Effector memory CD8-positive, alpha-beta T cell (primary cell): ENCODE results near the gene ZNF609.

Source experiments
- ATAC-seq: fragments of 150-1000 bp; cut with Tn5 transposase; replicated peaks from 2 replicates; pipeline ENCODE4 v1.10.0; 2021; ENCODE audit warnings: mild to moderate bottlenecking, moderate library complexity
- DNase-seq, 3 experiments: peaks; one replicate each; pipeline ENCODE4 v3.0.0; 2021
- H3K27ac Mint-ChIP-seq, 2 donors: one replicate each; pipeline ENCODE4 v1.8.0; 2022; ENCODE audit warnings: mild to moderate bottlenecking in 2 of 2, mixed read lengths in 2 of 2, moderate library complexity in 2 of 2
- H3K27me3 Mint-ChIP-seq, 2 donors: one replicate each; pipeline ENCODE4 v1.8.0; 2022; ENCODE audit warnings: mixed read lengths in 2 of 2
- H3K36me3 Mint-ChIP-seq: one replicate; pipeline ENCODE4 v1.8.0; 2022; ENCODE audit warnings: mild to moderate bottlenecking, moderate library complexity, mixed read lengths; ENCODE audit not compliant: insufficient read depth
- H3K4me1 Mint-ChIP-seq, 2 donors: one replicate each; pipeline ENCODE4 v1.8.0; 2022; ENCODE audit warnings: low read depth in 2 of 2, mixed read lengths in 2 of 2
- H3K4me3 Mint-ChIP-seq, 2 donors: one replicate each; pipeline ENCODE4 v1.8.0; 2022; ENCODE audit warnings: mild to moderate bottlenecking in 2 of 2, mixed read lengths in 2 of 2, moderate library complexity in 2 of 2
- H3K9me3 Mint-ChIP-seq, 2 donors: one replicate each; pipeline ENCODE4 v1.8.0; 2022; ENCODE audit warnings: mixed read lengths in 2 of 2

The ZNF609 gene

GRCh38 chr15:64500695-64501395 lies 40.5 kb downstream of the ZNF609 start:
- no peaks in the 10 kb centered on the region for H3K9me3 Mint-ChIP-seq
- peaks cover 10% of the 10 kb centered on the region for H3K36me3 Mint-ChIP-seq
- H3K27ac Mint-ChIP-seq, result peak overlapping the region; percentile 55 to 84
- no peak for DNase-seq
- H3K4me1 Mint-ChIP-seq, result peaks cover 41 to 76% of the 10 kb centered on the region in 2 donors
- ATAC-seq, result no peak
- H3K4me3 Mint-ChIP-seq, result no peak overlapping the region
- no peaks in the 10 kb centered on the region for H3K27me3 Mint-ChIP-seq

- Mint-ChIP-seq H3K4me3 (no peak overlapping the region), H3K9me3 (no peaks in the 10 kb centered on the region), H3K27me3 (no peaks in the 10 kb centered on the region), H3K4me1 (peaks cover 41 to 73% of the 10 kb centered on the region in 2 donors), H3K27ac (peak overlapping the region; percentile 55 to 84), H3K36me3 (peaks cover 9% of the 10 kb centered on the region)
- DNase-seq (no peak), ATAC-seq (no peak)
These were observed 41.0 kb downstream of the ZNF609 start for GRCh38 chr15:64501396-64501715.

DNA sequence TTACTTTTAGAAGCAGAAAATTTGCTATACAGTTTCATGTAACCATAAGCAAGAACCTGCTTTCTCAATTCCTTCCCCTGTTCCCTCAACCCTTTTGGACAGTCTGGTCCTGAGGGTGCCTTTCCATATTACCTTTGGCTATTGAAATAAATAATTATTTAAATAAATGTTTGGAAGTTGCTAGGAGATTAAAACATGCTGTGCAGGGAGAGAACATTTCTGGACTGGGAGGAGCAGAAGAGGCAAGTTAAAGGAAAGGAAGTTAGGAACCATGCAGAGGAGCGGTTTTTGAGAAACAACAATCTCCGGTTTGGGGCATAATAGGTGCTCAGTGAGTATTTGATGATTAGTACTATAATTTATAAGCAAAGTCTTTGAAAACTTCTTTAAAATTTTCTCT lies 41.8 kb downstream of the ZNF609 start:
- DNase-seq, result no peak
- ATAC-seq, result no peak
- Mint-ChIP-seq H3K27ac (peak overlapping the region; percentile 84 to 88), H3K27me3 (no peaks in the 10 kb centered on the region), H3K4me3 (peak overlapping the region; percentile 14 to 54), H3K9me3 (no peaks in the 10 kb centered on the region), H3K36me3 (peaks cover 14% of the 10 kb centered on the region), H3K4me1 (peaks cover 46 to 75% of the 10 kb centered on the region in 2 donors)

DNA sequence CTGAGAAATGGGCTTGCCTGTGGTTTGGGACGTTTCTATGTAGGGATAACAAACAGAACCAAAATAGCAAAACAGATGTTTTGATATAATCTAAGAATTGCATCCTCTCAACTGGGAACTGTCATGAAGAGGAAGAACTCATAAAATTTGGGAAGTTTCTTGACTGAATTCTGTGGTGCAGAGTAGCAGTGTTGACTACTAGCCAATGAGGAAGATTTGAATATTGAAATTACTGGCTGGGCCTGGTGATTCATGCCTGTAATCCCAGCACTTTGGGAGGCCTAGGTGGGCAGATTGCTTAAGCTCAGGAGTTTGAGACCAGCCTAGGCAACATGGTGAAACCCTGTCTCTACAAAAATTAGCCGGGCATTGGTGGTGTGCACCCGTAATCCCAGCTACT lies 42.2 kb downstream of the ZNF609 start:
- Mint-ChIP-seq H3K27me3 (no peaks in the 10 kb centered on the region), H3K36me3 (peaks cover 14% of the 10 kb centered on the region), H3K27ac (peak overlapping the region; percentile 84 to 88), H3K4me1 (peaks cover 50 to 76% of the 10 kb centered on the region in 2 donors), H3K4me3 (peak overlapping the region; percentile 14 to 54), H3K9me3 (no peaks in the 10 kb centered on the region)
- ATAC-seq (no peak), DNase-seq (no peak)

GRCh38 chr15:64503197-64503596 lies 42.8 kb downstream of the ZNF609 start:
- H3K27ac Mint-ChIP-seq, result peak overlapping the region; percentile 84 to 88
- ATAC-seq (peak; percentile 26), DNase-seq (no peak)
- H3K4me1 Mint-ChIP-seq, result peaks cover 54 to 81% of the 10 kb centered on the region in 2 donors
- H3K9me3 Mint-ChIP-seq, result no peaks in the 10 kb centered on the region
- H3K4me3 Mint-ChIP-seq, result peak overlapping the region; percentile 54
- no peaks in the 10 kb centered on the region for H3K27me3 Mint-ChIP-seq
- peaks cover 14% of the 10 kb centered on the region for H3K36me3 Mint-ChIP-seq

GRCh38 chr15:64503640-64504039 lies 43.3 kb downstream of the ZNF609 start:
- Mint-ChIP-seq H3K4me1 (peaks cover 53 to 78% of the 10 kb centered on the region in 2 donors), H3K27me3 (no peaks in the 10 kb centered on the region), H3K36me3 (peaks cover 14% of the 10 kb centered on the region), H3K27ac (peak overlapping the region; percentile 84 to 88), H3K9me3 (no peaks in the 10 kb centered on the region), H3K4me3 (peak overlapping the region; percentile 54)
- DNase-seq (no peak), ATAC-seq (peak; percentile 45)

DNA sequence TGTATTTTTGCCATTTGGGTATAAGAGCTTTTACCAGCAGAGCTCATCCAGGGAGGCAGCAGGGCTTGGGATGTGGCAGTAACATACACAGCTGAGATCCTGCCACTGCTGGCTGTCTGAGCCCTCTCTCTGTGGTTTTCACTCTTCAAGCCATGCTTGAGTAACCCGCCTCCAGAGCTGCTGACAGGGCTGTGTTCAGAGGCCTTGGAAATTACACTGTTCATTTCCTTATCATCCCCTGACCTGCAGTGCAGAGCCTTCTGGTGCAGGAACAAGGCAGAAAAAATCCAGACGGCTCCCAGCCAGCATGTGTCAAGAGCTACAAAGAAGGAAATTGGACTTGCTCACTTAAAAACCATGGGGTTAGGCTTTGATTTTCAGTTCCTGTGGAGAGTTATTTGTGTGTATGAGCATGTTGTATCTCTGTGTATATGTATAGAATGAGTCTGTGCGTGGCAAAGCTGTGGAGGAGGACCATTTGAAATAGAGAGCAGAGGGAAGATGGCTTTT lies 47.0 kb downstream of the ZNF609 start:
- peaks cover 40 to 53% of the 10 kb centered on the region in 2 donors for H3K4me1 Mint-ChIP-seq
- peaks cover 10% of the 10 kb centered on the region for H3K36me3 Mint-ChIP-seq
- DNase-seq (no peak), ATAC-seq (peak; percentile 64)
- H3K27me3 Mint-ChIP-seq, result no peaks in the 10 kb centered on the region
- H3K27ac Mint-ChIP-seq, result no peak overlapping the region
- H3K4me3 Mint-ChIP-seq, result no peak overlapping the region
- H3K9me3 Mint-ChIP-seq, result no peaks in the 10 kb centered on the region

GRCh38 chr15:64507845-64508244 lies 47.5 kb downstream of the ZNF609 start:
- Mint-ChIP-seq H3K9me3 (no peaks in the 10 kb centered on the region), H3K27ac (peak overlapping the region in 1 of 2 donors; percentile 69), H3K4me1 (peaks cover 35 to 48% of the 10 kb centered on the region in 2 donors)

DNA sequence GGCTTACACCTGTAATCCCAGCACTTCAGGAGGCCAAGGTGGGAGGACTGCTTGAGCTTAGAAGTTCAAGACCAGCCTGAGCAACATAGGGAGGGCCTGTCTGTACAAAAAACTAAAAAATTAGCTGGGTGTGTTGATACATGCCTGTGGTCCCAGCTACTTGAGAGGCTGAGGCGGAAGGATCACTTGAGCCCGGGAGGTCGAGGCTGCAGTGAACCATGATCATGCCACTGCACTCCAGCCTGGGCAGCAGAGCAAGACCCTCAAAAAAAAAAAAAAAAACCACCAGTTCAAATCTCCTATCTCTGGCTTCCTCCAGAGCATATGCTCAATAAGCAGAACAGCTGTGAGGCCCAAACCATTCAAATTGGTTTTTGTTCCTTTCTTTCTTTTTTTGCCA lies 53.4 kb downstream of the ZNF609 start:
- Mint-ChIP-seq H3K9me3 (no peaks in the 10 kb centered on the region), H3K36me3 (peaks cover 7% of the 10 kb centered on the region), H3K27ac (peak overlapping the region in 1 of 2 donors; percentile 42), H3K4me1 (peaks cover 21 to 26% of the 10 kb centered on the region in 2 donors), H3K27me3 (no peaks in the 10 kb centered on the region), H3K4me3 (no peak overlapping the region)
- DNase-seq (no peak), ATAC-seq (no peak)

More at GRCh38 chr15:64507845-64508244, 47.5 kb downstream of the ZNF609 start:
- Mint-ChIP-seq H3K4me3 (no peak overlapping the region), H3K36me3 (peaks cover 12% of the 10 kb centered on the region), H3K27me3 (no peaks in the 10 kb centered on the region)
- DNase-seq (no peak), ATAC-seq (no peak)

- DNase-seq (no peak), ATAC-seq (no peak)
- Mint-ChIP-seq H3K9me3 (no peaks in the 10 kb centered on the region), H3K36me3 (peaks cover 4% of the 10 kb centered on the region), H3K27me3 (no peaks in the 10 kb centered on the region), H3K4me3 (no peak overlapping the region), H3K4me1 (peaks cover 17 to 32% of the 10 kb centered on the region in 2 donors), H3K27ac (peak overlapping the region in 1 of 2 donors; percentile 42)
These were observed 54.8 kb downstream of the ZNF609 start for GRCh38 chr15:64515196-64515595.

DNA sequence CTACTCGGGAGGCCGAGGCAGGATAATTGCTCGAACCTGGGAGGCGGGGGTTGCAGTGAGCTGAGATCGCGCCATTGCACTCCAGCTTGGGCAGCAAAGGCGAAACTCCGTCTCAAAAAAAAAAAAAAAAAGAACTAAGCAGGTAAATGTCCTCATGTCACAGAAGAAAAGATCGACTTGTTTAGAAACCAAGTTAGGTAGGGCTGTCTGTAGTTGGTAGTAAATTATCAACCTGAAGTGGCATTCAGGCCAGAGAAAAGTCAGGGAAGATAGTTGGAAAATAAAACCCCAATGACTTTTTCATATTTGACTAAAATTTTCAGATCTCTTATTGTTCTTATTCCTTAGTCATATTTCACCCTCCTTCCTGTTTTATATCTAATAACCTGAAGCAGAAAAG lies 55.4 kb downstream of the ZNF609 start:
- H3K4me1 Mint-ChIP-seq, result peaks cover 17 to 32% of the 10 kb centered on the region in 2 donors
- ATAC-seq (no peak), DNase-seq (no peak)
- no peak overlapping the region for H3K4me3 Mint-ChIP-seq
- H3K9me3 Mint-ChIP-seq, result no peaks in the 10 kb centered on the region
- H3K27me3 Mint-ChIP-seq, result no peaks in the 10 kb centered on the region
- H3K27ac Mint-ChIP-seq, result no peak overlapping the region
- H3K36me3 Mint-ChIP-seq, result peaks cover 4% of the 10 kb centered on the region

- no peak for DNase-seq
- no peak for ATAC-seq
- no peak overlapping the region for H3K4me3 Mint-ChIP-seq
- H3K36me3 Mint-ChIP-seq, result no peaks in the 10 kb centered on the region
- no peak overlapping the region for H3K27ac Mint-ChIP-seq
- H3K4me1 Mint-ChIP-seq, result peaks cover 19 to 38% of the 10 kb centered on the region in 2 donors
- H3K27me3 Mint-ChIP-seq, result no peaks in the 10 kb centered on the region
- H3K9me3 Mint-ChIP-seq, result no peaks in the 10 kb centered on the region
These were observed 59.5 kb downstream of the ZNF609 start for GRCh38 chr15:64519897-64520296.

DNA sequence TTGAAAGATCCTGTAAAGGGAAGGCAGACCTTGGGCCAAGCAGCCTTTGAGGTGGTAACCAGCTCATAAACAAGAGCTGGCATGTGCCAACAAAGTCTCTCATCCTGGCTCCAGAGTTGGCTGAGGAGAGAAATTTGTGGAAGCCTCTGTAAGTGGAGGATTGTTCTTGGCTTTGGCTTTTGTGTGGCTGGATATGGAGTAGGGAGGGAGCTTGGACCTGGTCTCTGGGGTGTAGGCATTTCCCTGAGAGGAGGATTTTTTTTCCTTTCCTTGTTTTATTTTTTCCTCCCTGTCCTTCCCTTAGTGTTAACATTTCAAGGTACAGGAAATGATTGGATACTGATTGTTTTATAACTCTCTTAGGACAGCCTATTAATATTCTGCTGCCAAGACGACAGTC lies 60.8 kb downstream of the ZNF609 start:
- ATAC-seq (no peak), DNase-seq (no peak)
- Mint-ChIP-seq H3K27me3 (no peaks in the 10 kb centered on the region), H3K4me3 (no peak overlapping the region), H3K4me1 (peaks cover 22 to 44% of the 10 kb centered on the region in 2 donors), H3K36me3 (no peaks in the 10 kb centered on the region), H3K9me3 (no peaks in the 10 kb centered on the region), H3K27ac (peak overlapping the region; percentile 20 to 30)

GRCh38 chr15:64521726-64522164 lies 61.4 kb downstream of the ZNF609 start:
- peak overlapping the region; percentile 20 to 47 for H3K27ac Mint-ChIP-seq
- H3K4me1 Mint-ChIP-seq, result peaks cover 22 to 44% of the 10 kb centered on the region in 2 donors

More at GRCh38 chr15:64521726-64522164, 61.4 kb downstream of the ZNF609 start:
- no peaks in the 10 kb centered on the region for H3K27me3 Mint-ChIP-seq
- no peaks in the 10 kb centered on the region for H3K9me3 Mint-ChIP-seq
- DNase-seq (no peak), ATAC-seq (no peak)
- H3K36me3 Mint-ChIP-seq, result no peaks in the 10 kb centered on the region
- H3K4me3 Mint-ChIP-seq, result no peak overlapping the region
